Right atrium auricular region (tissue), 2 donors: ENCODE measurements around the gene NAA35. TPM values are rescaled to one million over a fixed set of nuclear protein-coding genes. Genes with fewer than 3 reads are reported as not detected.

Experiments used
- DNase-seq: peaks from one replicate; pipeline ENCODE4 v3.0.0-alpha.2; 2019; ENCODE audit warnings: low spot score
- H3K27ac ChIP-seq, 2 donors: fragments of 200-600 bp; sonication (generic); 1 replicate in 1 of 2; 2 replicates in 1 of 2; pipeline ENCODE4 v1.5.1; 2016 to 2019
- H3K27me3 ChIP-seq, 2 donors: fragments of 200-600 bp; sonication (generic); one replicate each; pipeline versions ENCODE4 v1.5.1 to v1.6.0; 2017 to 2019
- H3K36me3 ChIP-seq: fragments of 200-600 bp; sonication (generic); one replicate; pipeline ENCODE4 v1.5.1; 2016
- H3K4me1 ChIP-seq, 2 donors: fragments of 200-600 bp; sonication (generic); one replicate each; pipeline versions ENCODE4 v1.5.1 to v1.6.0; 2017 to 2019
- H3K4me3 ChIP-seq, 2 donors: fragments of 200-600 bp; sonication (generic); 1 replicate in 1 of 2; 2 replicates in 1 of 2; pipeline ENCODE4 v1.5.1; 2017 to 2019; ENCODE audit warnings: mild to moderate bottlenecking in 1 of 2, moderate library complexity in 1 of 2
- H3K9me3 ChIP-seq, 2 donors: fragments of 200-600 bp; sonication (generic); one replicate each; pipeline ENCODE4 v1.5.1; 2019
- total RNA-seq, 2 donors: library from RNA; depleted of rRNA; stranded (reverse); fragments of >200 nt; gene quantifications; one replicate each; pipeline ENCODE4 v1.1.0, GENCODE V29; 2016
- TF ChIP-seq, protein P1 (sequence below), 2 donors: fragments of 200-600 bp; sonication (generic); IDR thresholded peaks; one replicate each; pipeline ENCODE4 v1.5.1; 2019; ENCODE audit warnings: antibody characterized with exemption in 2 of 2

The NAA35 gene
- total RNA-seq, 2 donors from 2014 or later = 12.1 to 12.4 TPM

DNA sequence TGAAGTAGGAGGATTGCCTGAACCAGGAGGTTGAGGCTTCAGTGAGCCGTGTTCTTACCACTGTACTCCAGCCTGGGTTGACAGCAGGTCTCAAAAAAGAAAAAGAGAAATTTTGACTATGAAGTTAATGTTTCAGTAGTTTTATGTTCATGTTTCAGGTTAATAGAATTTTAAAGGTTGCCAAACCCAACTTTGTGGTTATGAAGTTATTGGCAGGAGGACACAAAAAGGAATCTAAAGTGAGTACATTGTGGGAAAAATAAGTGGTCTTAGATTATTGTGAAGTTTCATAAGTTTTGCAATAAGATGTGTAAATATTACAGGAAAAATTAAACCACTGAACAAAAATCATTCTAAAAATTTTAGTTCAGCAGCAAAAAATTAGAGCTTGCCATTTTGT lies 79.8 kb downstream of the NAA35 start:
- Histone ChIP-seq H3K36me3 (peaks cover 59% of the 10 kb centered on the region), H3K27ac (no peak overlapping the region), H3K4me1 (no peaks in the 10 kb centered on the region), H3K27me3 (no peaks in the 10 kb centered on the region), H3K4me3 (no peak overlapping the region), H3K9me3 (no peaks in the 10 kb centered on the region)
- TF ChIP-seq, protein P1, sequence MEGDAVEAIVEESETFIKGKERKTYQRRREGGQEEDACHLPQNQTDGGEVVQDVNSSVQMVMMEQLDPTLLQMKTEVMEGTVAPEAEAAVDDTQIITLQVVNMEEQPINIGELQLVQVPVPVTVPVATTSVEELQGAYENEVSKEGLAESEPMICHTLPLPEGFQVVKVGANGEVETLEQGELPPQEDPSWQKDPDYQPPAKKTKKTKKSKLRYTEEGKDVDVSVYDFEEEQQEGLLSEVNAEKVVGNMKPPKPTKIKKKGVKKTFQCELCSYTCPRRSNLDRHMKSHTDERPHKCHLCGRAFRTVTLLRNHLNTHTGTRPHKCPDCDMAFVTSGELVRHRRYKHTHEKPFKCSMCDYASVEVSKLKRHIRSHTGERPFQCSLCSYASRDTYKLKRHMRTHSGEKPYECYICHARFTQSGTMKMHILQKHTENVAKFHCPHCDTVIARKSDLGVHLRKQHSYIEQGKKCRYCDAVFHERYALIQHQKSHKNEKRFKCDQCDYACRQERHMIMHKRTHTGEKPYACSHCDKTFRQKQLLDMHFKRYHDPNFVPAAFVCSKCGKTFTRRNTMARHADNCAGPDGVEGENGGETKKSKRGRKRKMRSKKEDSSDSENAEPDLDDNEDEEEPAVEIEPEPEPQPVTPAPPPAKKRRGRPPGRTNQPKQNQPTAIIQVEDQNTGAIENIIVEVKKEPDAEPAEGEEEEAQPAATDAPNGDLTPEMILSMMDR (IDR thresholded peaks at IDR 0.05) = no peak
- no peak for DNase-seq

DNA sequence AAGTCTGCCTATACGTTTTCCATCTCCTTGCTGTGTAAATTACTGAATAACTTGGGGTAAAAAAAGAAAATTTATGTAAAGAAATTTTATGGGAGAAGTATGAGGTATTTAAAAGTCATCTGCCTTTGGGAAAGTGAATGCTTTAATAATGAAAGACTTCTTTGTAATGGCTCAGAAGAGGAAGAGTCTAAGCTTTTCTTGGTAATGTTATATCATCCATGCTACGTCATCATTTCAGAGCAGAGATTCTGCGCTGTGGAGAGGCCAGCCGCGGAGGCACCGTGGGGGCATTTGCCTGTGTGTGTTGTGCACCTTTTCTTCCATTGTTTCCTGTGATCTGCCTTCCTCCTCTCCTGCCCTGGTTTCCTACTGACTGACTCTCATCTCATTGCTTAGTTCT lies 80.2 kb downstream of the NAA35 start:
- peaks cover 60% of the 10 kb centered on the region for H3K36me3 ChIP-seq
- no peak for DNase-seq
- H3K27me3 ChIP-seq = no peaks in the 10 kb centered on the region

DNA sequence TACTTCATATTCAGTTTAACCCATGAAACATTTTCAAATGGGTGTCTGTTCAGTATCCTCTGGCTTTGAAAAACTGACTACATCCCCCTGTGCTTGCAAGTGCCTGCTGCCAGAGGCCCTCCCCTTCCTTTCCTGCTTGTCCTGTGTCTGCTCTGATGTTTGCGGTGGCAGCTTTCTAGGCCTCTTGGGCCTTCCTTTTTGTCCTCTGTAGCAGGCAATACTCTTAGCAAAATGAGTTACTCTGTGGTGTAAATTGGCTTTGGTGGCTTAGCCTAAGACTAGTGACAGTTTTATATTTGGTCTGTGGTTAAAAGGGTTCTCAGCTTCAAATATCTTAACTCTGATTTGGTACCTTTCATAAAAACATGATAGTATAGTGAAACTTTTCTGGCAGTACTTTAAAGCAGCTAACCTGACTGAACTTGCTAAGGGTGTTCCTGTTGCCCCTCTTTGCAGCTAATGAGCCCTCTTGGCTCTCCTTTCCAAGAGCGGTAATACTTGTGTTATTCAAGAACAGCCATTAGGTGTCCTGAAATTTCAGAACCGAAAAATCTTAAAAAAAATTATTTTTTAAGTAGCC lies 81.8 kb downstream of the NAA35 start:
- no peak for DNase-seq
- Histone ChIP-seq H3K36me3 (peaks cover 60% of the 10 kb centered on the region), H3K9me3 (no peaks in the 10 kb centered on the region), H3K4me3 (no peak overlapping the region), H3K27me3 (no peaks in the 10 kb centered on the region), H3K4me1 (no peaks in the 10 kb centered on the region), H3K27ac (no peak overlapping the region)
- TF ChIP-seq, protein P1 (IDR thresholded peaks at IDR 0.05) = no peak

More for the DNA sequence above, 80.2 kb downstream of the NAA35 start:
- TF ChIP-seq, protein P1 (IDR thresholded peaks at IDR 0.05) = no peak
- H3K9me3 ChIP-seq = no peaks in the 10 kb centered on the region
- no peak overlapping the region for H3K27ac ChIP-seq
- H3K4me1 ChIP-seq = no peaks in the 10 kb centered on the region
- H3K4me3 ChIP-seq = no peak overlapping the region

DNA sequence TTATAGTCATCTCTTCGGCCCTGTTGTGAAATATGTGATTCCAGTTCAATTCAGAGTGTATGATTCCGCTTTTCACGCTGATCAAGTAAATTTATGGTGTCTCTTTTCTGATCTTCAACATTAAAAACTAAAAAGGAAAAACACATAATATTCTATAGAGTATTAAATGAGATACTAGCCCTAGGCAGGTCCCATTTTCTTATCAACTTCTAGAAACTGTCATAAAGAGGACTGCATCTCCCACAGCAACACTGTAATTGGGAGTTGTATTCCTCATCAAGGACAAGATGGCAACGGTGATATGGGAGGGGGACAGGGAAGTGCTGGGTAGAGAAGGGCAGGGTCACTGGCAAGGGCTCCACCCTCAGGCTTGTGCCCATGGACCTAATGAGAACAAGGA lies 86.8 kb downstream of the NAA35 start:
- Histone ChIP-seq H3K36me3 (peaks cover 24% of the 10 kb centered on the region), H3K27me3 (no peaks in the 10 kb centered on the region), H3K4me1 (no peaks in the 10 kb centered on the region), H3K27ac (no peak overlapping the region), H3K9me3 (no peaks in the 10 kb centered on the region), H3K4me3 (no peak overlapping the region)
- TF ChIP-seq, protein P1 (IDR thresholded peaks at IDR 0.05) = no peak
- DNase-seq = no peak

DNA sequence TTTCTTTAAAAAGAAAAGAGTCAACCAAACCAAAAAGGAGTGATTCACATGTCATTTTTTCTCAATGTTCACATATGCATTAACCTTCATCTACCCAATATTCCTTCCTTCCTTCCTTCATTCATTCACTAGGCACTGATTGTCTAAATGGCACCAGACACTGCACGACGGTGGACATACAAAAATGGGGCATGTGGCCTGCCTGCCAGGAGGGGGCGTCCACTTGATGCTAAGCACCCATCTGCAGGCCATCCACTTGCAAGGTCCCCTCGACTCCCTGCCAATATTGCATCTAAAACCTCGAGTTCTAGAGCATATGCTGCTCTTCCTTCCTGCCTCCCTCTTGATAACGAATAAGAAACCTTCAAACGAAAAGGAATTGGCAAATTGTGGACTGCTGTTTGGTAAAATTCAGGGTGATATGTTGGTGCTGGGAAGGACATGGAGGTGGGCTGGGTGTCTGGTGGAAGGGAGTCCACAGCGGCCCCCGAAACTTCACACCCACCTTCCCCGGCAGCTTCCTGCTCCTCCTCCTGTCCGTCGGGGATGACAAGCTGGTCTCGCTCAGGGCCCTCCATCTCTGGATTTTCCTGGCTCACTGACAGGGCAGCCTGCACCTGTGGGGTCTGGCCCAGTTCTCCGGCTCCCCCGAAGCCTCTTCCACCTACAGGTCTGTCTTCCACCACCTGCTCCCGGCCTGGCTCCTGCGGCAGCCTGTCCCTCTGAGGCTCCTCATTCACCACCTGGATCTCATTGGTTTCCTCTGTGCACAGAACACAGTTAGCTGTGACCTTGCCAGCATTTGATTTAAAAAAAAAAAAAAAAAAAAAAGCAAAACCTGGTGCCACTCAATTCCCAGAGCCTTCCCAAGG lies 94.2 kb downstream of the NAA35 start:
- no peak for DNase-seq
- H3K9me3 ChIP-seq = no peaks in the 10 kb centered on the region
- H3K36me3 ChIP-seq = no peaks in the 10 kb centered on the region
- TF ChIP-seq, protein P1 (IDR thresholded peaks at IDR 0.05) = peak in 1 of 2 donors; percentile 36
- no peaks in the 10 kb centered on the region for H3K27me3 ChIP-seq
- H3K27ac ChIP-seq = no peak overlapping the region
- H3K4me3 ChIP-seq = no peak overlapping the region
- no peaks in the 10 kb centered on the region for H3K4me1 ChIP-seq
